Panc1 (cell line): ENCODE results near the gene CORO2B. TPM values are rescaled to one million over a fixed set of nuclear protein-coding genes. Genes with fewer than 3 reads are reported as not detected.

Experiments
- ATAC-seq: fragments of 200-7000 bp; cut with Tn5 transposase; 2 replicates; pipeline ENCODE4 v1.9.1; 2020; ENCODE audit warnings: mild to moderate bottlenecking, moderate library complexity
- BruUV-seq: library from RNA; stranded (reverse); fragments of 400-500 nt; replicated peaks from 2 replicates; lab custom pipeline; 2021; lab: Mats Ljungman, UMichigan
- CTCF ChIA-PET: fragments of 300-600 bp; sonication (Branson Sonifier 250); formaldehyde crosslinking; loops from one replicate; lab custom pipeline; 2022; ENCODE audit warnings: antibody characterized with exemption; lab: Charles Lee
- POLR2A ChIA-PET: fragments of 300-600 bp; sonication (Branson Sonifier 250); formaldehyde crosslinking; loops from one replicate; lab custom pipeline; 2022; ENCODE audit warnings: antibody characterized with exemption; lab: Charles Lee
- DNase-seq: peaks from one replicate; pipeline ENCODE4 v3.0.0-alpha.2; 2010; ENCODE audit warnings: low read depth, low spot score
- H3K27ac ChIP-seq: 2 replicates; pipeline ENCODE4 v1.5.1; 2011; ENCODE audit warnings: mild to moderate bottlenecking, low read length, inconsistent platforms
- H3K27me3 ChIP-seq: fragments of 200-500 bp; sonication (Bioruptor generic); 2 replicates; pipeline ENCODE4 v1.6.0; 2014; ENCODE audit warnings: low read length, inconsistent platforms; ENCODE audit not compliant: control insufficient read depth, insufficient read depth
- H3K36me3 ChIP-seq: fragments of 200-500 bp; sonication (Bioruptor generic); 2 replicates; pipeline ENCODE4 v1.5.1; 2014; ENCODE audit warnings: inconsistent platforms, mild to moderate bottlenecking, low read length, moderate library complexity; ENCODE audit not compliant: control insufficient read depth, insufficient read depth
- H3K4me1 ChIP-seq: 2 replicates; pipeline ENCODE4 v1.5.1; 2011; ENCODE audit warnings: inconsistent platforms, mild to moderate bottlenecking, low read length, moderate library complexity; ENCODE audit not compliant: control insufficient read depth, insufficient read depth
- H3K4me3 ChIP-seq, 2 experiments: 2 replicates each; pipeline ENCODE4 v1.5.1; 2011 to 2012; ENCODE audit warnings: low read depth in 2 of 2, low read length in 2 of 2, mild to moderate bottlenecking in 2 of 2, inconsistent platforms in 1 of 2, moderate library complexity in 1 of 2
- H3K9me3 ChIP-seq: fragments of 200-500 bp; sonication (Bioruptor generic); 2 replicates; pipeline ENCODE4 v1.5.1; 2014; ENCODE audit warnings: low read depth, mild to moderate bottlenecking, inconsistent platforms, low read length, moderate library complexity; ENCODE audit not compliant: control insufficient read depth, insufficient read depth
- CTCF ChIP-seq: fragments of 450-650 bp; IDR thresholded peaks from 2 replicates; pipeline ENCODE4 v1.5.1; 2017; ENCODE audit warnings: mild to moderate bottlenecking
- POLR2AphosphoS5 ChIP-seq: IDR thresholded peaks from 2 replicates; pipeline ENCODE4 v1.6.1; 2012; ENCODE audit warnings: mild to moderate bottlenecking, low read depth, low read length, moderate library complexity
- SIN3A ChIP-seq: IDR thresholded peaks from 2 replicates; pipeline ENCODE4 v1.6.1; 2012; ENCODE audit warnings: low read depth, mild to moderate bottlenecking, low read length, moderate library complexity, borderline replicate concordance; ENCODE audit not compliant: insufficient read depth
- TCF7L2 ChIP-seq: IDR thresholded peaks from 2 replicates; pipeline ENCODE4 v1.6.1; 2011; ENCODE audit warnings: mild to moderate bottlenecking, low read depth, low read length, inconsistent platforms
- in situ Hi-C: cut with HindIII; loops from 2 replicates; pipeline ENCODE4 v1.10.0; 2016; ENCODE audit warnings: low sequenced_read_pairs, low pct_unique_long_range_greater_than_20kb
- intact Hi-C: fragments of 100-400 bp; cut with micrococcal nuclease; formaldehyde crosslinking; loops from one replicate; pipeline ENCODE4 v1.10.0; 2022; ENCODE audit not compliant: unreplicated experiment
- total RNA-seq: library from RNA; stranded (reverse); gene quantifications from one replicate; pipeline ENCODE4 v1.2.1, GENCODE V29; 2021; ENCODE audit not compliant: unreplicated experiment
- TF ChIP-seq, protein P1 (sequence below), 2 experiments: IDR thresholded peaks; 2 replicates each; pipeline ENCODE4 v1.6.1; 2011 to 2012; ENCODE audit warnings: low read depth in 2 of 2, control low read depth in 1 of 2, low read length in 1 of 2, mild to moderate bottlenecking in 1 of 2, moderate library complexity in 1 of 2; ENCODE audit not compliant: insufficient read depth in 1 of 2

CORO2B gene
- total RNA-seq, 1 experiment from 2014 or later: 0.36 TPM

GRCh38 chr15:68644083-68644904 is 65.5 kb downstream of the CORO2B start:
- Histone ChIP-seq H3K4me3 (no peak overlapping the region), H3K27ac (no peak overlapping the region), H3K36me3 (no peaks in the 10 kb centered on the region), H3K9me3 (no peaks in the 10 kb centered on the region), H3K4me1 (no peaks in the 10 kb centered on the region), H3K27me3 (no peaks in the 10 kb centered on the region)
- intact Hi-C loops (no loop called here), in situ Hi-C loops (no loop called here)
- BruUV-seq: no TSS peak
- CTCF ChIA-PET: no interaction called here
- POLR2A ChIA-PET: interaction anchor here (0.7 kb wide), 1 partner anchor 30 kb away, joined by 3 read pairs; no protein-coding TSS in a partner anchor
- ATAC-seq (no peak), DNase-seq (no peak)
- TF ChIP-seq POLR2AphosphoS5: no peak
- no peak for TF ChIP-seq TCF7L2
- TF ChIP-seq, protein P1, sequence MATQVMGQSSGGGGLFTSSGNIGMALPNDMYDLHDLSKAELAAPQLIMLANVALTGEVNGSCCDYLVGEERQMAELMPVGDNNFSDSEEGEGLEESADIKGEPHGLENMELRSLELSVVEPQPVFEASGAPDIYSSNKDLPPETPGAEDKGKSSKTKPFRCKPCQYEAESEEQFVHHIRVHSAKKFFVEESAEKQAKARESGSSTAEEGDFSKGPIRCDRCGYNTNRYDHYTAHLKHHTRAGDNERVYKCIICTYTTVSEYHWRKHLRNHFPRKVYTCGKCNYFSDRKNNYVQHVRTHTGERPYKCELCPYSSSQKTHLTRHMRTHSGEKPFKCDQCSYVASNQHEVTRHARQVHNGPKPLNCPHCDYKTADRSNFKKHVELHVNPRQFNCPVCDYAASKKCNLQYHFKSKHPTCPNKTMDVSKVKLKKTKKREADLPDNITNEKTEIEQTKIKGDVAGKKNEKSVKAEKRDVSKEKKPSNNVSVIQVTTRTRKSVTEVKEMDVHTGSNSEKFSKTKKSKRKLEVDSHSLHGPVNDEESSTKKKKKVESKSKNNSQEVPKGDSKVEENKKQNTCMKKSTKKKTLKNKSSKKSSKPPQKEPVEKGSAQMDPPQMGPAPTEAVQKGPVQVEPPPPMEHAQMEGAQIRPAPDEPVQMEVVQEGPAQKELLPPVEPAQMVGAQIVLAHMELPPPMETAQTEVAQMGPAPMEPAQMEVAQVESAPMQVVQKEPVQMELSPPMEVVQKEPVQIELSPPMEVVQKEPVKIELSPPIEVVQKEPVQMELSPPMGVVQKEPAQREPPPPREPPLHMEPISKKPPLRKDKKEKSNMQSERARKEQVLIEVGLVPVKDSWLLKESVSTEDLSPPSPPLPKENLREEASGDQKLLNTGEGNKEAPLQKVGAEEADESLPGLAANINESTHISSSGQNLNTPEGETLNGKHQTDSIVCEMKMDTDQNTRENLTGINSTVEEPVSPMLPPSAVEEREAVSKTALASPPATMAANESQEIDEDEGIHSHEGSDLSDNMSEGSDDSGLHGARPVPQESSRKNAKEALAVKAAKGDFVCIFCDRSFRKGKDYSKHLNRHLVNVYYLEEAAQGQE (IDR thresholded peaks at IDR 0.05; ENCODE audit: insufficient read depth in 1 of 2, low read depth in 2 of 2, low read length in 1 of 2): no peak
- TF ChIP-seq SIN3A: no peak
- no peak for TF ChIP-seq CTCF

DNA sequence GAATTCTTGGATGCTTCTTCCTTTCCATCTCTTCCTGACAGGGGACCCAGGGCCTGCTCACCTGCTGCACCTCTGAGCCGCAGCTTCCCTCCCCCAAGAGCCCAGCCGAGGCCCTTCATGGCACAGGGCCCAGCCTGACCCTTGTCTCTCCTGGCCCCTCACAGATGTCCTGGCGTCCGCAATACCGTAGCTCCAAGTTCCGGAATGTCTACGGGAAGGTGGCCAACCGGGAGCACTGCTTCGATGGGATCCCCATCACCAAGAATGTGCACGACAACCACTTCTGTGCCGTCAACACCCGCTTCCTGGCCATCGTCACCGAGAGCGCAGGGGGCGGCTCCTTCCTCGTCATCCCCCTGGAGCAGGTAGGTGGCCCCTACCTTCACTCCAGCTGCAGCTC is 66.2 kb downstream of the CORO2B start:
- intact Hi-C loops (no loop called here), in situ Hi-C loops (no loop called here)
- H3K4me3 ChIP-seq: no peak overlapping the region
- H3K27ac ChIP-seq: no peak overlapping the region
- ChIA-PET CTCF (no interaction called here), POLR2A (interaction anchor here (0.7 kb wide), 1 partner anchor 29 kb away, joined by 3 read pairs; no protein-coding TSS in a partner anchor)
- H3K4me1 ChIP-seq: no peaks in the 10 kb centered on the region
- H3K27me3 ChIP-seq: no peaks in the 10 kb centered on the region
- BruUV-seq: no TSS peak
- no peaks in the 10 kb centered on the region for H3K9me3 ChIP-seq
- no peaks in the 10 kb centered on the region for H3K36me3 ChIP-seq
- TF ChIP-seq TCF7L2 (no peak), SIN3A (no peak), CTCF (no peak), POLR2AphosphoS5 (no peak)
- TF ChIP-seq, protein P1 (IDR thresholded peaks at IDR 0.05; ENCODE audit: insufficient read depth in 1 of 2, low read depth in 2 of 2, low read length in 1 of 2): no peak
- no peak for DNase-seq
- no peak for ATAC-seq
